Small intestine (tissue), 7 donors: ENCODE measurements around the gene EPC1. TPM values are rescaled to one million over a fixed set of nuclear protein-coding genes. Genes with fewer than 3 reads are reported as not detected.

Experiments used
- DNase-seq, 2 donors: peaks; one replicate each; pipeline versions ENCODE4 v3.0.0 to v3.0.0-alpha.2; 2013
- FAIRE-seq: peaks from 2 replicates; lab custom pipeline; 2012; peaks lifted over from hg19 to GRCh38; lab: Jason Lieb, UNC
- H3K27ac ChIP-seq, 3 donors: one replicate each; pipeline ENCODE4 v1.5.1; 2013; ENCODE audit warnings: low read length in 2 of 3, mild to moderate bottlenecking in 2 of 3, control low read depth in 1 of 3, inconsistent platforms in 1 of 3, low read depth in 1 of 3, moderate library complexity in 1 of 3
- H3K27me3 ChIP-seq, 3 donors: one replicate each; pipeline ENCODE4 v1.6.1; 2013; ENCODE audit warnings: low read length in 3 of 3, inconsistent platforms in 1 of 3; ENCODE audit not compliant: control insufficient read depth in 3 of 3, insufficient read depth in 3 of 3
- H3K36me3 ChIP-seq, 3 donors: one replicate each; pipeline ENCODE4 v1.6.1; 2013; ENCODE audit warnings: low read length in 3 of 3, inconsistent platforms in 1 of 3, low read depth in 1 of 3, mild to moderate bottlenecking in 1 of 3, moderate library complexity in 1 of 3; ENCODE audit not compliant: control insufficient read depth in 3 of 3, insufficient read depth in 2 of 3
- H3K4me1 ChIP-seq, 3 donors: one replicate each; pipeline ENCODE4 v1.6.1; 2013; ENCODE audit warnings: low read length in 2 of 3, inconsistent platforms in 1 of 3, low read depth in 1 of 3, mild to moderate bottlenecking in 1 of 3, moderate library complexity in 1 of 3; ENCODE audit not compliant: control insufficient read depth in 3 of 3, insufficient read depth in 2 of 3
- H3K4me3 ChIP-seq, 3 donors: one replicate each; pipeline ENCODE4 v1.5.1; 2013; ENCODE audit warnings: low read length in 3 of 3, control low read depth in 1 of 3, inconsistent platforms in 1 of 3, low read depth in 1 of 3, mild to moderate bottlenecking in 1 of 3, moderate library complexity in 1 of 3
- H3K9me3 ChIP-seq, 2 donors: one replicate each; pipeline ENCODE4 v1.6.1; 2013; ENCODE audit warnings: low read depth in 1 of 2, low read length in 1 of 2; ENCODE audit not compliant: control insufficient read depth in 2 of 2, insufficient read depth in 1 of 2
- WGBS, 3 donors: extraction: QIAGEN DNeasy Blood & Tissue Kit; methylation state at CpG; one replicate each; pipeline ENCODE4 v1.1.7; 2013; 5-methylcytosine and 5-hydroxymethylcytosine counted together
- polyA plus RNA-seq, 4 donors: library from polyadenylated mRNA; stranded (reverse) in 3 of 4; unstranded in 1 of 4; fragments of 200-250 nt in 3 of 4; fragments of 120-200 nt in 1 of 4; gene quantifications; one replicate each; pipeline versions ENCODE4 v1.2.1 to v1.2.3, GENCODE V29; 2013
- donor health status: healthy with polysubstance abuse.
- donor health status: control.
- donor health status: control.
- donor health status: Bipolar disorder and iron deficiency.
- donor health status: healthy.

The EPC1 gene
- polyA plus RNA-seq, 4 donors: 12.8 to 42.6 (median 13.3) TPM

- no peak overlapping the region for H3K4me3 ChIP-seq
- no peaks in the 10 kb centered on the region for H3K9me3 ChIP-seq
- FAIRE-seq: peak; percentile 49
- H3K36me3 ChIP-seq: no peaks in the 10 kb centered on the region
- no peak overlapping the region for H3K27ac ChIP-seq
- no peaks in the 10 kb centered on the region for H3K27me3 ChIP-seq
- DNase-seq: no peak
- H3K4me1 ChIP-seq: peaks cover 0 to 4% (median 2%) of the 10 kb centered on the region in 3 donors
Measured at GRCh38 chr10:32375631-32376030, 28.7 kb upstream of the EPC1 start.

- FAIRE-seq: no peak
- no peak overlapping the region for H3K27ac ChIP-seq
- 46 to 58% (median 49%) methylated on average over 1 of the region's 1 CpG for WGBS, 3 donors
Measured at GRCh38 chr10:32374605-32375004, 27.6 kb upstream of the EPC1 start.

GRCh38 chr10:32373496-32373895 lies 26.5 kb upstream of the EPC1 start:
- Histone ChIP-seq H3K36me3 (no peaks in the 10 kb centered on the region), H3K4me1 (peaks cover 0 to 4% (median 2%) of the 10 kb centered on the region in 3 donors), H3K4me3 (no peak overlapping the region), H3K27ac (no peak overlapping the region), H3K27me3 (no peaks in the 10 kb centered on the region), H3K9me3 (no peaks in the 10 kb centered on the region)
- DNase-seq (no peak), FAIRE-seq (no peak)
- WGBS, 3 donors: 93 to 94% (median 94%) methylated on average over 2 of the region's 2 CpGs

More at GRCh38 chr10:32374605-32375004, 27.6 kb upstream of the EPC1 start:
- DNase-seq: no peak
- Histone ChIP-seq H3K4me1 (peaks cover 0 to 4% (median 2%) of the 10 kb centered on the region in 3 donors), H3K4me3 (no peak overlapping the region), H3K36me3 (no peaks in the 10 kb centered on the region), H3K27me3 (no peaks in the 10 kb centered on the region), H3K9me3 (no peaks in the 10 kb centered on the region)

GRCh38 chr10:32373031-32373430 lies 26.1 kb upstream of the EPC1 start:
- no peak overlapping the region for H3K27ac ChIP-seq
- no peaks in the 10 kb centered on the region for H3K9me3 ChIP-seq
- no peaks in the 10 kb centered on the region for H3K36me3 ChIP-seq
- peaks cover 0 to 4% (median 2%) of the 10 kb centered on the region in 3 donors for H3K4me1 ChIP-seq
- no peak for DNase-seq
- H3K27me3 ChIP-seq: no peaks in the 10 kb centered on the region
- no peak for FAIRE-seq
- no peak overlapping the region for H3K4me3 ChIP-seq

GRCh38 chr10:32372000-32372875 lies 25.3 kb upstream of the EPC1 start:
- FAIRE-seq: no peak
- H3K27ac ChIP-seq: no peak overlapping the region
- peaks cover 0 to 4% (median 2%) of the 10 kb centered on the region in 3 donors for H3K4me1 ChIP-seq

GRCh38 chr10:32371101-32371500 lies 24.1 kb upstream of the EPC1 start:
- Histone ChIP-seq H3K36me3 (no peaks in the 10 kb centered on the region), H3K4me3 (no peak overlapping the region), H3K27ac (no peak overlapping the region), H3K27me3 (no peaks in the 10 kb centered on the region), H3K4me1 (peaks cover 0 to 4% (median 2%) of the 10 kb centered on the region in 3 donors), H3K9me3 (no peaks in the 10 kb centered on the region)
- 83 to 97% (median 94%) methylated on average over 1 of the region's 1 CpG for WGBS, 3 donors
- FAIRE-seq: no peak
- no peak for DNase-seq

More at GRCh38 chr10:32372000-32372875, 25.3 kb upstream of the EPC1 start:
- H3K4me3 ChIP-seq: no peak overlapping the region
- WGBS, 3 donors: 28 to 64% (median 48%) methylated on average over 10 of the region's 10 CpGs
- H3K27me3 ChIP-seq: no peaks in the 10 kb centered on the region
- H3K36me3 ChIP-seq: no peaks in the 10 kb centered on the region
- peak in 1 of 2 donors; percentile 66 for DNase-seq
- H3K9me3 ChIP-seq: no peaks in the 10 kb centered on the region

GRCh38 chr10:32367793-32368453 lies 21.0 kb upstream of the EPC1 start:
- no peak overlapping the region for H3K27ac ChIP-seq
- no peak overlapping the region for H3K4me3 ChIP-seq
- peaks cover 0 to 4% (median 2%) of the 10 kb centered on the region in 3 donors for H3K4me1 ChIP-seq

GRCh38 chr10:32366588-32366987 lies 19.6 kb upstream of the EPC1 start:
- H3K9me3 ChIP-seq: no peaks in the 10 kb centered on the region
- FAIRE-seq (no peak), DNase-seq (no peak)
- no peak overlapping the region for H3K4me3 ChIP-seq
- no peaks in the 10 kb centered on the region for H3K36me3 ChIP-seq
- H3K27me3 ChIP-seq: no peaks in the 10 kb centered on the region
- WGBS, 3 donors: 46 to 55% (median 55%) methylated on average over 3 of the region's 3 CpGs
- no peak overlapping the region for H3K27ac ChIP-seq
- H3K4me1 ChIP-seq: no peaks in the 10 kb centered on the region

More at GRCh38 chr10:32367793-32368453, 21.0 kb upstream of the EPC1 start:
- DNase-seq (peak; percentile 76 to 77), FAIRE-seq (no peak)
- WGBS, 3 donors: 26 to 33% (median 30%) methylated on average over 7 of the region's 7 CpGs
- no peaks in the 10 kb centered on the region for H3K9me3 ChIP-seq
- H3K27me3 ChIP-seq: no peaks in the 10 kb centered on the region
- no peaks in the 10 kb centered on the region for H3K36me3 ChIP-seq
